DMS53 treated with DMSO at 0.1 percent for 48 hours (cell line): ENCODE data around the gene LRP1B.

Experiments used
- DNase-seq: peaks from one replicate; lab custom pipeline; 2025; ENCODE audit not compliant: unreplicated experiment; lab: John Stamatoyannopoulos, UW

LRP1B gene

GRCh38 chr2:140869925-140870324, 1260.9 kb downstream of the LRP1B start:
- DNase-seq, result no peak

GRCh38 chr2:140869107-140869506, 1261.7 kb downstream of the LRP1B start:
- no peak for DNase-seq

GRCh38 chr2:140865837-140866236, 1265.0 kb downstream of the LRP1B start:
- peak; percentile 23 for DNase-seq

- DNase-seq, result peak; percentile 1
Measured at GRCh38 chr2:140863713-140864112, 1267.1 kb downstream of the LRP1B start.

- no peak for DNase-seq
Measured at GRCh38 chr2:140862181-140862580, 1268.6 kb downstream of the LRP1B start.

GRCh38 chr2:140861666-140862065, 1269.2 kb downstream of the LRP1B start:
- DNase-seq, result no peak

GRCh38 chr2:140855471-140855870, 1275.3 kb downstream of the LRP1B start:
- no peak for DNase-seq

- DNase-seq, result no peak
Measured at GRCh38 chr2:140851258-140851981, 1279.4 kb downstream of the LRP1B start.

GRCh38 chr2:140843186-140843585, 1287.6 kb downstream of the LRP1B start:
- DNase-seq, result no peak

- DNase-seq, result no peak
Measured at GRCh38 chr2:140842110-140842509, 1288.7 kb downstream of the LRP1B start.

GRCh38 chr2:140841141-140841540, 1289.7 kb downstream of the LRP1B start:
- DNase-seq, result no peak

- DNase-seq, result no peak
Measured at GRCh38 chr2:140836826-140837225, 1294.0 kb downstream of the LRP1B start.

- DNase-seq, result no peak
Measured at GRCh38 chr2:140835079-140835478, 1295.7 kb downstream of the LRP1B start.

- DNase-seq, result no peak
Measured at GRCh38 chr2:140814141-140814540, 1316.7 kb downstream of the LRP1B start.

GRCh38 chr2:140808820-140809219, 1322.0 kb downstream of the LRP1B start:
- DNase-seq, result no peak

GRCh38 chr2:140808211-140808610, 1322.6 kb downstream of the LRP1B start:
- DNase-seq, result no peak

GRCh38 chr2:140804700-140805260, 1326.0 kb downstream of the LRP1B start:
- no peak for DNase-seq

- no peak for DNase-seq
Measured at GRCh38 chr2:140801311-140801710, 1329.5 kb downstream of the LRP1B start.

GRCh38 chr2:140797718-140798117, 1333.1 kb downstream of the LRP1B start:
- DNase-seq, result no peak

GRCh38 chr2:140791802-140792201, 1339.0 kb downstream of the LRP1B start:
- DNase-seq, result no peak

- peak; percentile 15 for DNase-seq
Measured at GRCh38 chr2:140786585-140786984, 1344.2 kb downstream of the LRP1B start.

GRCh38 chr2:140775411-140775810, 1355.4 kb downstream of the LRP1B start:
- no peak for DNase-seq

GRCh38 chr2:140770645-140771044, 1360.2 kb downstream of the LRP1B start:
- DNase-seq, result no peak
